GM19023 (cell line): ENCODE results near the gene NRAP.

Experiments
- ATAC-seq: cut with Tn5 transposase; IDR thresholded peaks from one replicate; pipeline ENCODE4 v1.9.1; 2021; ENCODE audit warnings: mild to moderate bottlenecking, moderate library complexity; ENCODE audit not compliant: unreplicated experiment

NRAP gene

DNA sequence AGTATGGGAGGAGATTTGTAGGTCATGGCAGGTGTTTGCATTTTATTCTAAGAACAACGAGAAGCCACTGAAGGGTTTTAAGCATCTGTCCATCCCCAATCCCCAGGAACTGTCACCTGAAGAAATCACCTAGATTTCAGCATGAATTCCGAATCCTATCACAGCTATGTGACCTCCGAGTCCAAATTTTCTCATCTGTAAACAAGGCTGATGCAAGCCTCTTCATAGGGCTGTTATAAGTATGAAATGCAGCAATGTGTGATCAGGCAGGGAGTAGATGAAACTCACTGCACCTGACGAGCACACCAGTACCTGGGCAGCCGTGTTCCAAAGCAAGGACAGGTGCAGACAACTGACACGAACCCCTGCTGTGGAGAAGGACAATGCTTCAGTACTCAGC is 97.0 kb downstream of the NRAP start:
- ATAC-seq: no peak

GRCh38 chr10:113565364-113565763 is 98.5 kb downstream of the NRAP start:
- ATAC-seq: no peak

DNA sequence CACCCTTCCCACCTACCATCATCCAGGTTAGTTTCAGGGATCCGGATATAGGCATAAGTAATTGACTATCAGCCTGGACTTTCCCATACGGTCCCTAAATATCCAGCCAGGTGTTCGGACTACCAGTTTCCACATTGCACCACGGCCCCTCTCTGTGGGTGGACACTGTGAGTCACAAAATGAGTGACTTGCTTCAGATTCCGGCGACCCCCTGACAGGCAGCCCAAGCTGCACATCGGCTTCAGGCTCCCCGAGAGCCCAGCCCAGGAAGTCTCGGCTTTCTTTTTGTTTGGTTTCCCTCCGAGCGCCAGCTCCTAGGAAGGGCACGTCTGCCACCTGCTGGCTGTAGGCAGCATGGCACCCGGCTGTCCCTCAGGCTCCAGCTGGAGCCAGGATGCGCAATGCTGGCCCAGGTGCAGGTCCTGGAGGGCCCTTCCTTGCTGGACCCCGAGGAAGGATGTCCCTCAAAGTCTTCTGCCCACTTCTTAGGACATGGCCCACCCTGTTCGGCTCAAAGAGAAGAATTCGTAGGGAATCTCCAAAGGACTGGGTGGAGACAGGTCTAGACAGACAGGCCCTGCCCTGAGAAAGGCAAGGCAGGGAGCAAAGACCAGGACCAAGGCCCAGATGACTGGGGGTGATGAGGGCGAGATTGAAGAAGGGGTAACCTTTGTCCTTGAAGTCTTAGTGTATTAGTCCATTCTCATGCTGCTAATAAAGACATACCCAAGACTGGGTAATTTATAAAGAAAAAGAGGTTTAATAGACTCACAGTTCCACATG is 100.3 kb downstream of the NRAP start:
- peak; percentile 98 for ATAC-seq

DNA sequence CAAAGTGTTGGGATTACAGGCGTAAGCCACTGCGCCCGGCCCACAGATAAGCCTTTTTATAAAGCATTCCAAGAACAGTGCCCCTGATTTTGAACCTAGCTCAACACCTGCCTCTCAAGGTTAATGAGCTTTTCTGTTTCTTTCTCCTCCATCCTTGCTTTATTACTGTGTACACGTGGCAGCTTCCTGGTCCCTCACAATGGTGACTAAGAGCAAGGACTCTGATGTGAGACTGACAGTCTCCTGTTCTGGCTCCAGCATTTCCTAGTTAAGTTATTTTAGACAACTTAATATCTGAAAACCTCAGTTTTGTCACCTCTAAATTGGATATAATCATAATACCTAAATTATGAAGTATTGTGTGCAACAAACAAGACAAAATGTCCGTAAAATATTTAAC is 101.1 kb downstream of the NRAP start:
- no peak for ATAC-seq

DNA sequence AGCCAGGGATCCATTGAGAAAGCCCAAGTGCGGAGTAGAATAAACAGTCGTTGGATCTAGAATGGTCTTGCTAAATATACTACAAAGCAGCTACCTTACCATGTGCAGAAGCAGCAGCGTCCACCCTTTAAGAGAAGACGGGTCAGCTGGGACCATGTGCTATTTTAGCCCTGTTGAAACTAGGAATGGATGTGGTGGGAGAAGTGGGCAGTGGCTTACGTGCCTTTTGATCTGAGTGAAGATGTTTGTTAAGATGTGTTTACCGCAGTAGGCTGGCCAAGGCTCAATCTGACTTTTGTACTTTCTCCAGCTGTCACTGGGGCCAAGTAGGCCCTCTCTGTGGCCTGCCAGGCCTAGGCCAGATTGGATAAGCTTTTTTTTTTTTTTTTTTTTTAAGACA is 101.8 kb downstream of the NRAP start:
- no peak for ATAC-seq

DNA sequence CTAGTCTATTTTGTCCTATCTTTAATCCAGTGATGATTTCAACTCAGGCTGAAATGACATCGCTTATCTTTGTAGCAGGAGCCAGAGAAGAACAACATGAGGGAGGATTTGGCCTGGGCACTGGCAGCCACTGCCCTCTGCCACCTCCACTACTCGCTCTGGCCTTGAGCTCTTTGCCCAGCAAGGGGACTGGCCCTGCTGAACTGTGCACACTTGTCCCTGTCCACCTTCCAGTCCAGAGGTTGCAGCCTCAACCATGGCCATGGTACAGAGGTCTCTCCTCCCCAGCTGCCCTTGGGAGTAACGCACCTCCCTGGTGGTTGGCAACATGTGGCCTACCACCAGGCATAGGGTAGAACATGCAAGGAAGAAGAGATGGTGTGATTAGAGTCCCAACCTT is 102.6 kb downstream of the NRAP start:
- no peak for ATAC-seq

GRCh38 chr10:113560071-113560470 is 103.8 kb downstream of the NRAP start:
- ATAC-seq: no peak

DNA sequence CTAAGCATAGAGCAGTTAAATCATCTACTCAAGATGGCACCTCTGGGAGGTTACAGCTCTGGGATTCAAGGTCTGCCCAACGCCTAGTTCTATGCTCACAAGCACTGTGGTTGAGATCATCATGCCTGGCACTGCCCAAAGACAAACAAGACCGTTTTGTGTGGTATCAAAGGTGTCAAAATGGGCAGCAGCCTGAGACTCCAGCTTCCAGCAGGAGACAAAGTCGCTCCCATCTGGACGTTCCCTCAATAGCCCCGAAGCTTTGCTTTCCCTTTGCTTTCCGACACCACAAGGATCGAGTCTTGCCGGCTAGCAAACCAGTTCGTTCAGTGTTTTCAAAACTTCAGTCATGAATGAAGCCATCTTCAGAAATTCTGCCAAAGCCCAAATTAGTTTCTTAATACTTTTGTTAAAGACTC is 105.9 kb downstream of the NRAP start:
- no peak for ATAC-seq

DNA sequence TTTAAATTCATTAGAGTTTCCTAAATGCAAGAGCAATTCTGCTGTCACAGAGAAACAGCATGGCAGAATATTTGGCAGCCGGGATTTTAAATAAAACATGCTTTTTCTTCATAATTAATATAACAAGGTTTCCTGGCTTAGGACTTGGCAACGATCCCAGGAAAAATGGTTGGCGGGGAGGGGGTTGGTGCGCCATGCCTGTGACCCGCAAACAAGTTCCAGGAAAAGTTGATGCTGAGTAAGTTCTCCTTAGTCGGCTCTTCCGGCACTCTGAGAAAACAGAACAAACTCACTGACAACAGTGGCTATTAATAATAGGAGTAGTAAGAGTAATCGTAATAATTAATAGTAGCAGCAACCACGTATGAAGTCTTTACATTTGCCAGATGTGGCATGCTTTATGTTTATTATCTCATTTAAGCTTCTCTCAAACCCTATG is 106.4 kb downstream of the NRAP start:
- ATAC-seq: no peak

GRCh38 chr10:113555751-113556150 is 108.1 kb downstream of the NRAP start:
- no peak for ATAC-seq

DNA sequence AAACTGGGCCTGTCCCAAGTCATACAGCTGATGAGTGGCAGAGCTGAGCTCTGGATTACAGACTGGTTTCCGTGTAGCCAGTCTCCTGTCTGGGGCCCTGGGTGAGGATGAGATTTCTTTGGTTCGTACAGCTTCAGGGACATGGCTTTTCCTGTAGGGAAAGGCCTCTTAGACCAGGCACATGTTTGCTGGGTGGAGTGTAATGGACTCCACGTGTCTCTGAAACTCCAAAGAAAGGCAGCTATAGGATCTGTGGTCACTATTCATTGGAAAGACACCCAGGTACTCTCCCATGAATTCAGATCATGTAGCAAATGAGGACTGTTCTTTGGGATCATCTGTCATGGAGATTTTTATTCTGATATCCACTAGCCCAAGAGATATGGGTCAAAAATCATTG is 108.6 kb downstream of the NRAP start:
- ATAC-seq: no peak

DNA sequence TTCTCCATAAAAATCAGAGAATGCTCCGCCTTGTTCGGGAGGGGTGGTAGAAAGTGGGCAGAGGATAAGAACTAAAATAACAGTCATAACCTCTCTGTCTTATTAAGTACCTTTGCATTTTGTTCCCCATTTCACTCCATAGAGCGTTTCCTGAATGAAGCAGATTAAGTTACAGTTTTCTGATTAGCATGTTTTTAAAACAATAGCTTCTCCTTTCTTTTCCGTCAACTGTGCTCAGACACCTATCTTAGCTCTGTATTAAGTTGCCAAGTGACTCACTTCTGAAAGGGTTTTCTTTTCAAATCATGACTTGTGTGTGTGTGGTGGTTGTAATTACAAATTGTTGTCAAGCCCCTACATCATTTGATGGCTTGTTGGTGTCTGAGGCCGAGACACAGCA is 109.6 kb downstream of the NRAP start:
- no peak for ATAC-seq

GRCh38 chr10:113553149-113553548 is 110.7 kb downstream of the NRAP start:
- no peak for ATAC-seq

DNA sequence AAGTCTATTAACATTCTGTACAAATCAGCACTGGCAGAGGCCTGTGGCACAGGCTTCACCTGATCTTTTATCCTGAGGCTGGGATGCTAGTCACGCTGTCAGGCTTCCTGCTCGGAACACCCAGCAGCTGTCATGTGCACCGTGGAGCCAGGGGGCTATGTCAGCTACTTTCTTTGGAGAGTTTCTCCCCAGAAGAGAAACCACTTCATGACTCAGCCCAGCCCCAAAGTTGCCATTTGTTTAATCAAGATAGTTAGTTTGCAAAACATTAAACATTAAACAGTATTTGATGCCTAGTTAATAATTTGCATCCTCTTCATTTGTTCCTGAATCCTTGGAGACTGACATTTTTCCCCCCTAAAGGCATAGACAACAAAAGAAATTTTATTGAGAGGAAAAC is 111.1 kb downstream of the NRAP start, which contains the start of gene HABP2:
HABP2 (plus strand) TSS at position 353 of the 400 bp plus-strand sequence. CDS start 69 bp downstream, outside the sequence.
- ATAC-seq: no peak

DNA sequence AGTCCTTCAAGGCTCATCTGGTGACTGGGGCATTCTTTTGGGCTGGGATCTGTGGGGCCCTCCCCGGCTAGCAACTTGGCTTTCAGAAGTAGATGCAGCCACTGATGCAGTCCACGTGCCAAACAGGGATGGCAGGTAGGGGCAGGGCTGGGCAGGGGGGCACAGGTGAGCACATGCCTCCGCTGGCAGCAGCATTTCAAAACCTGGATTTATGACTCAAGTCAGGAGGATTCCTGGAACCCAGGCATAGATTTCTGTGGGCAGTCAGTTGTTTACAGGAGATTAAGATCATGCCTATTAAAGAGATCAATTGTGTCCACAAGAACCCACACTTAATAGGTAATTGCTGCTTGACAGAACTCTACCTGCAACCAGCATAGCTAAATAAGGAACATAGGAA is 111.8 kb downstream of the NRAP start:
- no peak for ATAC-seq

DNA sequence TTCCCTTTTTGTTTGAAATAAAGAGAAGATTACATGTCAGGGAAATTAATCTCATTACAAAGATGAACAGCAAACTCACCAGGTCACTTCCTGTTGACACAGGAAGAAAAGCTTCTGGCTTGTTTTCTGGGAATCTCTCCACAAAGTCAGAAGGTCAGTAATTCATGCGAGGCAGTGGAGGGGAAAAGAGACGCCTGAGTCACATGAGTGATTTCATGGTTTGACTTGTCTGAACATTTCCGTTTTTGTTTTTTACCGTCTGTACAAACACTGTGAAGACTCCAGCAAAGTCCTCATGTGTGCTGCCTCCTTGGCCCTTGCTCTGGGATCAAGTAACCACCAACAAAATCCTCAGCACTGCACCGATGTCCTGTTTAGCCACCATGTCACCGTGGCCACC is 113.5 kb downstream of the NRAP start:
- no peak for ATAC-seq

- ATAC-seq: no peak
Measured at GRCh38 chr10:113549856-113550255, 114.0 kb downstream of the NRAP start.

- no peak for ATAC-seq
Measured at GRCh38 chr10:113547426-113547825, 116.4 kb downstream of the NRAP start.

GRCh38 chr10:113544392-113544791 is 119.4 kb downstream of the NRAP start:
- ATAC-seq: no peak

DNA sequence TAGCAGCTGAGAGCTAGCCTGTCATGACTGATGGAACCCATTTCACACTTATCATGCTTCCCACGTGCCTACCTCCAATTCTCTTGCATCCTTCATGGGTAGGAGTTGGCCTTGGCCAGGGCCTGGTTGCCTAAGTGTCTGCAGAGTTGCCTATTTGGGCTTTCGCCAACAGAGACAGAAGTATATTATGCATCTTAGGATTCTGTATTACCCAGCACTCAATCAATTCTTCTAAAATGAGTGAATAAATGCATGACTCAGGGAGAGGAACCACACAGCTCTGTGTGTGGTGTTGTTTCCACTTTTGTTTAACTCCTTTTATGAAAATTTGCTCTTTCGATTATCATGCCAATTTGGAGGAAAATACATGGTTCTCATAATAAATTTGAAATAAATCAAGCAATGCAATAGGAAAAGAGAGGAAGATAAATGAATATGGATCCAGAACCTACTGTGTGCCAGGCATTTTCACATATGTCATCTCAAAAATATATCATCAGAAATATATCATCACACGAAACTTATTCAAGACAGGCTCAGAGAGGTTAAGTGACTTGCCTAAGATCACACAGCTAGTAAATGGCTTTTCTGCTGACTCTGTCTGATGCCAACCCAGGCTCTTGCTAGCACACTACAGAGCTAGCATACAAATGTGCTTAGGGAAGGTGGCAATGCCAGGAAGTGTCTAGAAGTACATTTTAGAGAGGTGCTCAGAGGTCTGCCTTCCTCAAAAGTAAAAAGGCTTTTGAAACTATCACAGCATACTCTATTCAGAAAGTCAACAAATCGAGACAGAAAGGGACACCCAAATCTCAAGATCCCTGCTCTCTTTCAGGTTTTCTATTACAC is 120.5 kb downstream of the NRAP start:
- no peak for ATAC-seq

DNA sequence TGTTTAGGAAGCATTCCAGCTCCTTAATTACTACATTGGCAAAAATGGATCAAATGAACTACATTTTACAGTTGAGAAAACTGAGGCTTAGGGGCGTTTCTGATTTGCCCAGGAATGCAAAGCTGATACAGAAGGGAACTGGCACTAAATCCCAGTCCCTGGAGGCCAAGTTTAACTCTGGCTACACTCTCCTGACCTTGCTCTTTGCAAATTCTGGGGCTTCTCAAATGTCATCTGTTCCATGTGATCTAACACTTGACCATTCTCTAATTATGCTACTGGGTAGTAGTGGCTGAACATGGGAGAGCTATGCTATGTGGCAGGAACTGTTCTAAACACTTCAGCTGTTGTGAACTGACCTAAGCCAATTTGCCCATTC is 122.3 kb downstream of the NRAP start:
- no peak for ATAC-seq
